ENCODE data around the gene LHB.

LHB gene

GRCh38 chr19:49064029-49064629, 47.2 kb upstream of the LHB start:
- no peaks in the 10 kb centered on the region for H3K36me3 ChIP-seq (ENCODE audit: insufficient read depth, low read length)
- H3F3A ChIP-seq (ENCODE audit: low read depth) = no peaks in the 10 kb centered on the region
- H3K4me2 ChIP-seq (ENCODE audit: low read depth, low read length, poor library complexity, severe bottlenecking) = peak overlapping the region; percentile 16
- TF ChIP-seq EZH2phosphoT487 (IDR thresholded peaks at IDR 0.05; ENCODE audit: borderline replicate concordance) (no peak), CTCF (conservative IDR thresholded peaks at IDR 0.05; ENCODE audit: low read length) (no peak)
- H3K79me2 ChIP-seq (ENCODE audit: insufficient read depth, low read length) = no peaks in the 10 kb centered on the region
- no peaks in the 10 kb centered on the region for H3K9me2 ChIP-seq (replicated peaks; ENCODE audit: low read depth, low read length)
- H4K20me1 ChIP-seq (ENCODE audit: insufficient read depth, low read length, poor library complexity, severe bottlenecking) = no peaks in the 10 kb centered on the region
- no peak overlapping the region for H3K4me3 ChIP-seq (ENCODE audit: low read length, poor library complexity, severe bottlenecking)
- H3K9ac ChIP-seq (ENCODE audit: low read depth, low read length, poor library complexity, severe bottlenecking) = no peak overlapping the region
- H3K27me3 ChIP-seq (ENCODE audit: insufficient read depth, low read length, poor library complexity, severe bottlenecking) = no peaks in the 10 kb centered on the region
- no peak overlapping the region for H2AFZ ChIP-seq (ENCODE audit: low read length)
- no peaks in the 10 kb centered on the region for H3K4me1 ChIP-seq (ENCODE audit: insufficient read depth, low read length, poor library complexity, severe bottlenecking)
- no peaks in the 10 kb centered on the region for H3K9me3 ChIP-seq (ENCODE audit: insufficient read depth, low read depth, low read length)

- TF ChIP-seq CTCF (conservative IDR thresholded peaks at IDR 0.05; ENCODE audit: low read length) (no peak), EZH2phosphoT487 (IDR thresholded peaks at IDR 0.05; ENCODE audit: borderline replicate concordance) (no peak)
- no peaks in the 10 kb centered on the region for H3K4me1 ChIP-seq (ENCODE audit: insufficient read depth, low read length, poor library complexity, severe bottlenecking)
- no peaks in the 10 kb centered on the region for H3K9me3 ChIP-seq (ENCODE audit: insufficient read depth, low read depth, low read length)
- no peak overlapping the region for H3K4me2 ChIP-seq (ENCODE audit: low read depth, low read length, poor library complexity, severe bottlenecking)
- H3K9ac ChIP-seq (ENCODE audit: low read depth, low read length, poor library complexity, severe bottlenecking) = no peak overlapping the region
- H4K20me1 ChIP-seq (ENCODE audit: insufficient read depth, low read length, poor library complexity, severe bottlenecking) = no peaks in the 10 kb centered on the region
- no peaks in the 10 kb centered on the region for H3K36me3 ChIP-seq (ENCODE audit: insufficient read depth, low read length)
- no peaks in the 10 kb centered on the region for H3K27me3 ChIP-seq (ENCODE audit: insufficient read depth, low read length, poor library complexity, severe bottlenecking)
- no peak overlapping the region for H2AFZ ChIP-seq (ENCODE audit: low read length)
- no peaks in the 10 kb centered on the region for H3K79me2 ChIP-seq (ENCODE audit: insufficient read depth, low read length)
- H3F3A ChIP-seq (ENCODE audit: low read depth) = no peaks in the 10 kb centered on the region
- no peaks in the 10 kb centered on the region for H3K9me2 ChIP-seq (replicated peaks; ENCODE audit: low read depth, low read length)
- H3K4me3 ChIP-seq (ENCODE audit: low read length, poor library complexity, severe bottlenecking) = no peak overlapping the region
These were observed 44.6 kb upstream of the LHB start for GRCh38 chr19:49061445-49061844.

- no peak overlapping the region for H3K4me3 ChIP-seq (ENCODE audit: low read length, poor library complexity, severe bottlenecking)
- H3K27me3 ChIP-seq (ENCODE audit: insufficient read depth, low read length, poor library complexity, severe bottlenecking) = no peaks in the 10 kb centered on the region
- H3K9ac ChIP-seq (ENCODE audit: low read depth, low read length, poor library complexity, severe bottlenecking) = no peak overlapping the region
These were observed 44.1 kb upstream of the LHB start for GRCh38 chr19:49061000-49061399.

More at GRCh38 chr19:49061000-49061399, 44.1 kb upstream of the LHB start:
- Histone ChIP-seq H3K9me3 (ENCODE audit: insufficient read depth, low read depth, low read length) (no peaks in the 10 kb centered on the region), H3F3A (ENCODE audit: low read depth) (no peaks in the 10 kb centered on the region), H2AFZ (ENCODE audit: low read length) (no peak overlapping the region), H3K9me2 (replicated peaks; ENCODE audit: low read depth, low read length) (no peaks in the 10 kb centered on the region), H3K4me2 (ENCODE audit: low read depth, low read length, poor library complexity, severe bottlenecking) (no peak overlapping the region), H4K20me1 (ENCODE audit: insufficient read depth, low read length, poor library complexity, severe bottlenecking) (no peaks in the 10 kb centered on the region), H3K36me3 (ENCODE audit: insufficient read depth, low read length) (no peaks in the 10 kb centered on the region), H3K79me2 (ENCODE audit: insufficient read depth, low read length) (no peaks in the 10 kb centered on the region), H3K4me1 (ENCODE audit: insufficient read depth, low read length, poor library complexity, severe bottlenecking) (no peaks in the 10 kb centered on the region)
- TF ChIP-seq CTCF (conservative IDR thresholded peaks at IDR 0.05; ENCODE audit: low read length) (no peak), EZH2phosphoT487 (IDR thresholded peaks at IDR 0.05; ENCODE audit: borderline replicate concordance) (no peak)
